ENCODE measurements around the gene CHID1.

- TF ChIP-seq NFRKB (IDR thresholded peaks at IDR 0.05): no peak
- TF ChIP-seq LEF1 (IDR thresholded peaks at IDR 0.05; ENCODE audit: borderline replicate concordance): no peak
- TF ChIP-seq SP1 (IDR thresholded peaks at IDR 0.05): no peak
- no peak for TF ChIP-seq ZNF384 (IDR thresholded peaks at IDR 0.05)
- TF ChIP-seq SUZ12 (IDR thresholded peaks at IDR 0.05): no peak
- TF ChIP-seq TARDBP (IDR thresholded peaks at IDR 0.05): no peak
- no peak for TF ChIP-seq HDGF (IDR thresholded peaks at IDR 0.05; ENCODE audit: borderline replicate concordance)
- TF ChIP-seq PKNOX1 (IDR thresholded peaks at IDR 0.05): no peak
- TF ChIP-seq FOXM1 (IDR thresholded peaks at IDR 0.05; ENCODE audit: borderline replicate concordance): no peak
- TF ChIP-seq ELF4 (IDR thresholded peaks at IDR 0.05): no peak
- TF ChIP-seq BHLHE40 (IDR thresholded peaks at IDR 0.05; ENCODE audit: borderline replicate concordance): no peak
- no peak for TF ChIP-seq L3MBTL2 (conservative IDR thresholded peaks at IDR 0.05)
These were observed 34.1 kb downstream of the CHID1 start for GRCh38 chr11:876545-876944.

All from HEK293T (cell line).